ENCODE data around the gene NCBP2.

NCBP2 gene

DNA sequence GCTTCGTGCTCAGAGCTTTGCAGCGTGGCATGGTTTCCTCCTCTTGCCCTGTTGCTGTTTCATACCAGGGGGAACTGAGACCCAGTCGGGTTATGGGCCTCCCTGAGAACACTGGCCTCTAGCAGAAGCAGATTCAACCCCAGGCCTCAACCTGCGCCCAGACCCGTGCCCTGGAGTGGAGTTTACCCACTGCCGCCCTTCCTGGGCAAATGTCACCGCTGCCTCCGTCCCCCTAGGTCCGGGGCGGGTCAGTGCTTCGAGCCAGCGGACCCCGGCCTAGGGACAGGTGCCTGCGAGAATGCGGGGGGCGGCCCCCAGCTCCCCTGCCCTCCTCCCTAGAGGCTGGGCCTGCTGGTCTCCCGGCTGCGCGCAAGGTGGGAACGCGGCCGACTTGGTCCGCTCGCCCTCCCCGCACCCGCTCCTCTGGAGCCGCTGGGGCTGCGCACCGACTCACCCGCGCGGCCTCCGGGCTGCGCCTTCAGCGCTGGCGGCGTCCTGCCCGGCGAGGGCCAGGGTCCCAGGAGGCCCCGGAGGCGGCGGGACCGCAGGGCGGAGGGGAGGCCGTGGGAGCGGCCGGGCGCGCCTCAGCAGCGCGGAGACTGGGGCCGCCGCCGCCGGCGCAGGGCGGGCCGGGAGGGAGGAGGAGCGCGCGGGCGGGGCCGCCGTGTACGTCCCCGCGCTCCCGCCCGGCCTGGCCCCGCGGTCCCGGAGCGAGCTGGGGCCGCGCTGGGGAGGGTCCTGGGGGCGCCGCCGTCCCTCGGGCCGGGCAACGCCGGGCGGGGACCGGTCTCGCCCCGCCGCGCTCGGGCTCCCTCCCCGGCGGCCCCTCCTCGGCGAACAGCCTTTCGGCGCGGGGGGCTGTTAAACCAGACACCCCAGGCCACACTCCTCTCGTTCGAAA, 26.2 kb upstream of the NCBP2 start, which contains the start of gene PIGZ:
PIGZ (minus strand) TSS at position 601 of the 901 bp plus-strand sequence. CDS start 16,802 bp downstream, outside the sequence.
- TF ChIP-seq, protein P1, sequence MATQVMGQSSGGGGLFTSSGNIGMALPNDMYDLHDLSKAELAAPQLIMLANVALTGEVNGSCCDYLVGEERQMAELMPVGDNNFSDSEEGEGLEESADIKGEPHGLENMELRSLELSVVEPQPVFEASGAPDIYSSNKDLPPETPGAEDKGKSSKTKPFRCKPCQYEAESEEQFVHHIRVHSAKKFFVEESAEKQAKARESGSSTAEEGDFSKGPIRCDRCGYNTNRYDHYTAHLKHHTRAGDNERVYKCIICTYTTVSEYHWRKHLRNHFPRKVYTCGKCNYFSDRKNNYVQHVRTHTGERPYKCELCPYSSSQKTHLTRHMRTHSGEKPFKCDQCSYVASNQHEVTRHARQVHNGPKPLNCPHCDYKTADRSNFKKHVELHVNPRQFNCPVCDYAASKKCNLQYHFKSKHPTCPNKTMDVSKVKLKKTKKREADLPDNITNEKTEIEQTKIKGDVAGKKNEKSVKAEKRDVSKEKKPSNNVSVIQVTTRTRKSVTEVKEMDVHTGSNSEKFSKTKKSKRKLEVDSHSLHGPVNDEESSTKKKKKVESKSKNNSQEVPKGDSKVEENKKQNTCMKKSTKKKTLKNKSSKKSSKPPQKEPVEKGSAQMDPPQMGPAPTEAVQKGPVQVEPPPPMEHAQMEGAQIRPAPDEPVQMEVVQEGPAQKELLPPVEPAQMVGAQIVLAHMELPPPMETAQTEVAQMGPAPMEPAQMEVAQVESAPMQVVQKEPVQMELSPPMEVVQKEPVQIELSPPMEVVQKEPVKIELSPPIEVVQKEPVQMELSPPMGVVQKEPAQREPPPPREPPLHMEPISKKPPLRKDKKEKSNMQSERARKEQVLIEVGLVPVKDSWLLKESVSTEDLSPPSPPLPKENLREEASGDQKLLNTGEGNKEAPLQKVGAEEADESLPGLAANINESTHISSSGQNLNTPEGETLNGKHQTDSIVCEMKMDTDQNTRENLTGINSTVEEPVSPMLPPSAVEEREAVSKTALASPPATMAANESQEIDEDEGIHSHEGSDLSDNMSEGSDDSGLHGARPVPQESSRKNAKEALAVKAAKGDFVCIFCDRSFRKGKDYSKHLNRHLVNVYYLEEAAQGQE (IDR thresholded peaks at IDR 0.05; ENCODE audit: insufficient read depth in 1 of 2, low read depth in 2 of 2, low read length in 2 of 2), result no peak
- TF ChIP-seq SIN3A (IDR thresholded peaks at IDR 0.05; ENCODE audit: borderline replicate concordance, insufficient read depth, low read length) (no peak), POLR2AphosphoS5 (IDR thresholded peaks at IDR 0.05; ENCODE audit: low read depth, low read length) (no peak), FOXP2 (optimal IDR thresholded peaks at IDR 0.05; ENCODE audit: borderline replicate concordance, extremely low read depth, extremely low read length, insufficient read depth) (no peak), TAF1 (IDR thresholded peaks at IDR 0.05; ENCODE audit: borderline replicate concordance, insufficient read depth, low read length) (no peak)

DNA sequence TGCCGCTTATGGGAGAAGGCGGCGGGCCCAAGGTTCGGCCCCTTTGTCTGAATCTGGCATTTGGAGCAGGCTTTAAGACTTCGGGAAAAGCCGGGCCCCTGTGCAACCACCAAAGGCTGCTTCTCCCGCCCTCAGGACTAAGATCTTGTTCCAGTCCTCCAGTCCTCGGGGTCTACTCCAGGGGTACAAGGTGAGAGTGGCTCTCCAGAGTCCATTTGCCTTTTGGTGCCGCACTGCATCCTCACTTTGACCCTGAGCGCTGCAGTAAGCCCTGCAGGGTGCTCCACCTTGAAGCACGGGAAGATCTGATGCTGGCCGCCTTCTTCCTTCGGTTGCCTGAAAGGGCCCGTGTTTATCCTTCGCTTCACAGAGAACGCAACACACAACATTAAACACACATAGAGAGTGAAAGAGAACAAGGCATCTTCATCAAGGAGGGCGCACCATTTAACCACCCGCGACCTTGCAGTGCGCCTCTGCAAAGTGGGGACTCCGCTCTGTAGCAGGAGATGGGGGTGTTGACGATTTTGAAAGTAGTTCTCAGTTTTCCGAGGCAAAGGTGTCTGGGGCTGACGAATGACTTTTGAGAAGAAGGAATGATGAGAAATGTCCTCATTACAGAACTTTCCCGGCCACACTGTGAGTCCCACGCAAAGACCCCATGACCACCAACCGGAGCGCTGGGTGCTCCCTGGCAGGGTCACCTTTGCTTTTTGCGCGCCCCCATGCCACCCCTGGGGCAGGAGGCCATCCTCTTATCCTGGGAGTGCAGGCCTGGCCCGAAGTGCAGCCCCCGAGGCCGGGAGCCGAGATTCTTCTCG, 25.3 kb upstream of the NCBP2 start:
- TF ChIP-seq FOXP2 (optimal IDR thresholded peaks at IDR 0.05; ENCODE audit: borderline replicate concordance, extremely low read depth, extremely low read length, insufficient read depth) (no peak), POLR2AphosphoS5 (IDR thresholded peaks at IDR 0.05; ENCODE audit: low read depth, low read length) (no peak), TAF1 (IDR thresholded peaks at IDR 0.05; ENCODE audit: borderline replicate concordance, insufficient read depth, low read length) (no peak), SIN3A (IDR thresholded peaks at IDR 0.05; ENCODE audit: borderline replicate concordance, insufficient read depth, low read length) (no peak)
- TF ChIP-seq, protein P1 (IDR thresholded peaks at IDR 0.05; ENCODE audit: insufficient read depth in 1 of 2, low read depth in 2 of 2, low read length in 2 of 2), result no peak

DNA sequence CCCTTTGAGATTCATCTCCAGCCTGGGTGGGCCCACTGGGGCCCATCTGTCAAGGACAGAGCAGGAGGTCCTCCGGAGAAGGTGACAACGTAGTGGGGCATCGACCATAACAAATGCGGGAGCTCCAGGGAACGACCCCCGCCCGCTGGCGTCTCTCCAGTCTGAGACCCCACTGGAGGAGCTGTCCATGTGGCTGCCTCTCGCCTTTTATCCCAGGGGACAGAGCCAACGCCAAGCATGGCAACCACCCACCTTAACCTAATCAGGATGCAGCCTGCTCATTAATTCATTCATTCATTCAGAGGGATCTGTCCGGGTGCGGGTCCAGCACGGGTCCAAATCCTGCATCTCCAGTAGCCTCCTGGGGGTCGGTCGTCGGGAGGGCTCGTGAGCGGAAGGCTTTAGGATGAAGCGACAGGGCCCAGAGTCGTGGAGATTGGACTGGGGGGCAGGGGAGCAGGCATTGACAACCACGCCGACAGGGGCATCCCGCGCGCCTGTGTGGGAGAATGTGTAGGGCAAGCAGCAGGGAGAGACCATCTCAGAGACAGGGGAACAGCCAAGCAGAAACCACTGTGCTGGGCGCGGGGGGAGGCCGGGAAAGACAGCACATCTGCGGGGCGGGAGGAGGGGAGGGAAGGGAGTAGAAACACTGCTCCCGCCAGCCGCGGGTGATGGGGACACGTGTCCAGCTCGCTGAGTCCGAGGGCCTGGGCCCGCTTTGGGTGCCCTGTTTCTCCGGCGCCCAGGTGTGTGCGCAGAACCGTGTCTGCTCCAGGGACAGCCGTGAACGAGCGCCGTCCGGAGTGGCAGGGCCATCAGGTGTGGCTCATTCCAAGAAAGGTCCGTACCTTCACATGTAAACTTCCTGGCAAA, 24.4 kb upstream of the NCBP2 start:
- TF ChIP-seq, protein P1 (IDR thresholded peaks at IDR 0.05; ENCODE audit: insufficient read depth in 1 of 2, low read depth in 2 of 2, low read length in 2 of 2), result no peak
- TF ChIP-seq SIN3A (IDR thresholded peaks at IDR 0.05; ENCODE audit: borderline replicate concordance, insufficient read depth, low read length) (no peak), TAF1 (IDR thresholded peaks at IDR 0.05; ENCODE audit: borderline replicate concordance, insufficient read depth, low read length) (no peak), FOXP2 (optimal IDR thresholded peaks at IDR 0.05; ENCODE audit: borderline replicate concordance, extremely low read depth, extremely low read length, insufficient read depth) (no peak), POLR2AphosphoS5 (IDR thresholded peaks at IDR 0.05; ENCODE audit: low read depth, low read length) (no peak)

DNA sequence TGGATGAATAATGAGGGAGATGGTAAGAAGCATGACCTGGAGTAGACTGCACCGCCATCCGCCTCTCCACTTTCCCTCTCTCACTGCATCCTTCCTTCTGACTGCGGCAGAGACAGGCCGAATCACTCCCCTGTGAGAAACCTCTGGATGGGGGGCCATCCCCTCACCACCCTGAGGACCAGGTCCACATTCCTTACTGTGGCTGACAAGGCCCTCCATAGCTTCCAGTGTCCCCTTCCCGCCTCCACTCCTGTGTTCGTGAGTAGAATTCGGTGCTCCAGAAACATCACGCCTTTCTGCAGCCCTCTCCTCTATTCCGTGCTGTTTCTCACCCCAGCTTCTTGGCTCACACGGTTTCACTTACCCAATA, 23.5 kb upstream of the NCBP2 start:
- no peak for TF ChIP-seq TAF1 (IDR thresholded peaks at IDR 0.05; ENCODE audit: borderline replicate concordance, insufficient read depth, low read length)
- TF ChIP-seq SIN3A (IDR thresholded peaks at IDR 0.05; ENCODE audit: borderline replicate concordance, insufficient read depth, low read length), result no peak
- no peak for TF ChIP-seq FOXP2 (optimal IDR thresholded peaks at IDR 0.05; ENCODE audit: borderline replicate concordance, extremely low read depth, extremely low read length, insufficient read depth)
- TF ChIP-seq, protein P1 (IDR thresholded peaks at IDR 0.05; ENCODE audit: insufficient read depth in 1 of 2, low read depth in 2 of 2, low read length in 2 of 2), result no peak
- no peak for TF ChIP-seq POLR2AphosphoS5 (IDR thresholded peaks at IDR 0.05; ENCODE audit: low read depth, low read length)
